DMS153 treated with DMSO at 0.1 percent for 48 hours (cell line): ENCODE results near the gene MAGI1.

ENCODE experiments used
- DNase-seq: peaks from one replicate; lab custom pipeline; 2025; ENCODE audit not compliant: unreplicated experiment; lab: John Stamatoyannopoulos, UW

The MAGI1 gene

DNA sequence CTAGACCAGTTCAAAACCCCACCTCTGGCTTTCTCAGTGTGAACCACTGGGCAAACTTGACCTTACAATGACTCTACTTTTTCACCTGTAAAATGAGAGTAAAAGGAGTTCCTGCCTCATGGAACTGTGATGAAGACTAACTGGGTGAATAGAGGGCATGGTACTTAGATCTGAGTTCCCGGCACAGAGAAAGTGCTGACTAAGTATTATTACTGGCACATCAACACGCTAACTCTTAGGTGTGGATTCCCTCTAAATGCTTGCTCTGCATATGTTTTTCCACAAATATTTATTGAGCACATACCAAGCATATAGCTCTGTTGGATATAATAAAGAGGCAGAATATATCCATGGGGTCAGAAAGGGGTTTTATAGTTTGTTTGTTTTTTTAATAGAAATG is 437.8 kb downstream of the MAGI1 start:
- DNase-seq: no peak

DNA sequence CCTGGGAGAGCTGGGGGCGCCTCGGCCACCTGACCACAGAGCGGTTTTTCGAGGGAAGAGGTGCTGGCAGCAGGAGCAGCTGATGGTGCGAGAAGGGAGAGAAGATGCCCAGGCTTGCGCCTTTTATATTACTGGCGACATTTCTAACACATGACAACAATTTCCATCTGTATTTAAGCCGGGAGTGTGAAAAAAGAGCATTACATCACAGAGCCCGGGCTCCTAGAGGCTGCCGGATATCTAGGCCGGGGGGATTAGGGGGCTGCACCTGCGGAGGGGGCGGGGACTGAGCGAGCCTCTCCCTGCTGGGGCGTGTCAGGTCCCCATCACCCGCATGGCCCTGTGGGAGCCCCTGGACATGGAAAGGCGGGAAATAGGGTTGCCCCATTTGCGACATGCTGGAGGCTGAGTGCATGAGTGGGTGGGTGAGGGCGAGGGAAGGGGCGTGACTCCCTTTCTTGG is 440.7 kb downstream of the MAGI1 start:
- DNase-seq: no peak

DNA sequence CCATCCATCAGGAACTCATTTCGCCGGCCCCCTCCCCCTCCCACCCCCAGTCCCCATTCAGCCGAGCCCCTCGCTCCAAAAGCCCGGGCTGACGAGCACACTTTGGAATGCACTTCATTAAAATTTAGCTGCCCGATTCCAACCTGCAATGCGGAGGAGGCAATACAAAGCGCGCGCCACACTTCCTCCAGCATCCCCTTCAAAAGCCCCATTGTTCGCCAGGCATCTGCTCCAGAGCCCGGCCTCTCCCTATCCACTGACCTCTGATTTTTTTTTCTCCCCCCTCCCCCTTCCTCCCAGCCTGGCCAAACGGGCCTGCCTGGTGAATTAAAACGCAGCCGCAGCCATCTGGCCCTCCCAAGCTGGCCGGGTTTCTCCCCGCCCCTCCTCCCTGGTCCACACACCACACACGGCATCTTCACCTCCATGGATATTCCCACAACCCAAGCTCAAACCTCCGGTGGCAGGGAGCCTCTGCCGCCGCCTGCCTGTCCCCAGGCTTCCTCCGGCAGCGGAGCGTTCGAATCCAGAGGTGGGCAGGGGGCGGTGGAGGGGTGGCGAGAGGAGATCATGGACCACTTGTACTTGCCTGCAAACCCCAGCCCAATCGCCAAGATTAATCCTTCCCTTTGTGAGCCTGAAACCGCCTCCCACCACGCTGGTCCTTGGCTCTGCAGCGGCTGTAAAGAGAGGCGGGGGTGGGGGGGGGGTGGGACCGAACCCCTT is 441.3 kb downstream of the MAGI1 start:
- DNase-seq: peak; percentile 18

DNA sequence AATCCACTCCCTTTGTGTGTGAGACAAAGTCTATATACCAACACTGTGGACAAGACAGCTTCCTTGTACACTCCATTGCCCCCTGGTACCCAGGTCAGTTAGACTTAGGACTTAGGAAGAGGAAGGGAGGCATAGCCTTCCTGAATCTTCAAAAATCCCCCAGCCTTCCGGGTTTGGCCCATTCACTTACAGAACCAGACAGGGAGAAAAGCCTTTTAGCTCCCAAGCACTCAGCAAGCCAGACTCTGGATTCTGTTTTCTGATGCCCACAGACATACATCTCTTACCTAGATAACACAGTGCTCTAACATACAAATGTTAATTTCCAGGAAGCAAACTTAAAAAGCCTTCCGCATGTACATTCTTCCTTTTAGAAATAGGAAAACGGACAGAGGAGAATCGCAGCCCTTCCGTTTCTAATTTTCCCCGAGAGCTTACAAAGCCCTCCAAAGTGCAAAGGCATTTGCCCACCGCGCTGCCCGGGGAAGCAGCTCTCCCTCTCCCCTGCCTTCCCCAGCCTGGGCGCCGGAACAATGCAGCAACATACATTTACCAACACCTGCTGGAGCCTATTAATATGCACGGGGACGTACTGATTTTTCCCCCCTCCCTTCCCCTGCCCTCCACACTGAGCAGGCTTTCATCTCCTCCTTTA is 442.0 kb downstream of the MAGI1 start:
- no peak for DNase-seq

DNA sequence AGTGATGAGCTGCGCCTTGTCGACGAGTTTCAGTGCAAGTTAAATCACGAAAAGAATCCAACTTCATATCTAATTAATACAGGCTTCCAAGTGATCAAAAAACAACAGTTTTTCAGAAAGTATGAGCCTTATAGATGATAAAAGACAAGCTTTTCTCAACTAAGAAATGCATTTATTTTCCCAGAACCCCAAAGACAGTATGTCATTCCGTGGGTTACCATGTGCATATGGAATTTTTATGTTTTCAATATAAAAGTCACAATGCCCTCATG is 442.8 kb downstream of the MAGI1 start:
- DNase-seq: no peak

DNA sequence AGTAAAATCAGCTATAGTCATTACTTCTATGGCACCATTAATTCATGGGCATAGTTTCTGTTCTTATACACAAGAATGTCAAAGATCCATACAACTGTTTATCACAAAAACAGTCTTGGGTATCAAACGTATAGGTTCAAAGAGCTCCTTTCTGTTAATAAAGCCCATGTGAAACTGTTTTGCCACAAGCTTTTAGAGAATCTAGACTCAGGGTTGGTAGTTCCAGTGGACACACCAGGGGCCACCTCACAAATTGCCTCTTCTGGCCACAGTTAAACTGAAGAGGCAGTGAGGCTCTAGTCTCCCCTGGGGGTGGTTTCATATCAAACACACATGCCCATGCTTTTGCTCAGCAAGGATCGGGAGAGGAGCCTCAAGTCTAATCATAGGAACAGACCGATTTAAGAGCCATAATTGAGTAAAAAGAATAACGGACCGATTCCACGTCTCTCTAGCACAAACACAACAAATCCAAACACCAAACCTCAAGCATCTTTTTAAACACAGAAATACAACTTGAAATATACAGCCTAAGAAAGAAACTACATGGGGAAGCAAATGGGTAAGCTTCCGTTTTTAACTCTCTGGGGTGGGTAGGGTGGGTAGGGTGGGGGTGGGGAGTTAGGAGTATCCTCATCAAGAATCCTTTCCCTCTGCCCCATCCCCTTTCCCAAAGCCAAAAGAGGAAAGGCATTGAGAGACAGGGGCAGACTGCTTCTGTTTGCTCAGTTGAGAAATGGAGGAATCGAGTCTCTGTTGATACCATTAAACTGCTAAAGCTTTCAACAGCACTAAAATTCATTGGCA is 443.3 kb downstream of the MAGI1 start:
- DNase-seq: no peak

DNA sequence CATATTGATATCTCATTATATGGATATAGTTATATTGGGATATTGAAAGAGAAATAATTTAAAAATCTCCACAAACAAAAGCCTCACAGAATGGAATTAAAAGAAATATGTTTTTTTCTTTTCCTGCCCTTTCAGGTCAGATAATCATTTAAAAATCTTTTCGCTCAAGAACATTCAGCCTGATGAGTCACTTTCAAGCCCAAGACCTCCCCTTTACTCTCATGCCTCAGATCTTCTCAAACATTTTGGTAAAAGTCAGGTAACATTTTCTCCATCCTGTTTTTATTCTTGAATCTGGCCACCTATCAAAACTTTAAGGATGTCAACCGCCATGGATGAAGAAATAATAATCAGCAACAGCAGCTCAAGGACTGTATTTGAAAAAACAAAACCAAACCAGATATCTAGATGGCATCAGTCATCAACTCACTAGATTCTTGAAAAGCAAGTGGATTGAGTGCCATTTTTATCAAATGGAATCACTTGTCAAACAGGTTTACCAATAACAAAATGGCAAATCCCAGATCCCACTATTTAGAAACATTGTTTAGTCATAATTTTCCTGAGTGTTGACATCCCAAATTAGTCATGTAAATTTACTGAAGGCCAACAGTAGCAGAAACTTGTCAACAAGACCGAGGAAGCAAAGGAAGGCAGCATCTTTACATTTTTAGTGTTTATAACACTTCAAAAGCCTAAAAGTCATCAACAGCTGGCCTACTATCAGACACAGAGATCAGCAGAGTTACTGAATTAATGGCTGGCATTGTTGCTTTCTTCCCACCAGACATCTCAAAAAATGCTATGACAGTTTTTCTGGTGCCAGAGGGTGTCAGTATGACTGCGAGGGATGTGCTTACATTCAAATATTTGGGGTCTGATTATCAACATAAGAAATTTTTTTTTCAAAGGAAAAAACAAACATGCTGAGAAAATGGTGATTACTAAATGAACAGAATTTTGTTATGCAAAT is 444.7 kb downstream of the MAGI1 start:
- no peak for DNase-seq

DNA sequence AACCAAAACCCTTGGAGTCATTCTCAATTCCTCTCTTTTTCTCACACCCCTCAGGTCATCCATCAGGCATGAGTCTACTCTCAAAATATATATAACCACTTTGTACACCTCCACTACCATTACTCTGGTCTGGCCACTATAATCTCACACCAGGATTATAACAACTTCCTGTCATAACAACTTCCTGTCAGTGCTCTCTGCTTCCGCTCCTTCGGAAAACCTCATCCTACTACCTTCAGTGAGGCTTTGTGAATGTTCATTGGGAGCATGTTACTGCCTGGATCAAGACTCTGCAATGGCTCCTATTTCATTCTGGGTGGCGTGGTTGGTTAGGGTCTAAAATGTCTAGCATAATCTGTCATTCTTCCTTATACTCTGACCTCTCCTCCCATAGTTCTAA is 447.4 kb downstream of the MAGI1 start:
- no peak for DNase-seq

DNA sequence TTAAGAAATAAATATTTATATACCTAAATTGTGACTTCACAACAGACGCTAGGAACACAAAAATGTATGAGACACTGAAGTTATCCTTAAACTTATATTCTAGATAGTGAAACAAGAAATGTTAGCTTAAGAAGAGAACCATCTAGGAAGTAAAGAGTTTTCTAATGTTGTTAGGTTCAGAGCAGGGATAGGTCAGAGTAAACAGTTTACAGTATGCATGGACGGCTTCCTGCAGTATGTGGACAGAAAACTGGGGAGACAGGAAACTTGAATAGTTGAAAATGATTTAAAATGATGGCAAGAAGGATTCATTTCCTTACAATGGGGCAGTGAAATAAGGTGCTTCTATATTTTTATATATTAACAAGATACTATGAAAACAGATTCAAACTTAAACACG is 449.8 kb downstream of the MAGI1 start:
- DNase-seq: no peak

DNA sequence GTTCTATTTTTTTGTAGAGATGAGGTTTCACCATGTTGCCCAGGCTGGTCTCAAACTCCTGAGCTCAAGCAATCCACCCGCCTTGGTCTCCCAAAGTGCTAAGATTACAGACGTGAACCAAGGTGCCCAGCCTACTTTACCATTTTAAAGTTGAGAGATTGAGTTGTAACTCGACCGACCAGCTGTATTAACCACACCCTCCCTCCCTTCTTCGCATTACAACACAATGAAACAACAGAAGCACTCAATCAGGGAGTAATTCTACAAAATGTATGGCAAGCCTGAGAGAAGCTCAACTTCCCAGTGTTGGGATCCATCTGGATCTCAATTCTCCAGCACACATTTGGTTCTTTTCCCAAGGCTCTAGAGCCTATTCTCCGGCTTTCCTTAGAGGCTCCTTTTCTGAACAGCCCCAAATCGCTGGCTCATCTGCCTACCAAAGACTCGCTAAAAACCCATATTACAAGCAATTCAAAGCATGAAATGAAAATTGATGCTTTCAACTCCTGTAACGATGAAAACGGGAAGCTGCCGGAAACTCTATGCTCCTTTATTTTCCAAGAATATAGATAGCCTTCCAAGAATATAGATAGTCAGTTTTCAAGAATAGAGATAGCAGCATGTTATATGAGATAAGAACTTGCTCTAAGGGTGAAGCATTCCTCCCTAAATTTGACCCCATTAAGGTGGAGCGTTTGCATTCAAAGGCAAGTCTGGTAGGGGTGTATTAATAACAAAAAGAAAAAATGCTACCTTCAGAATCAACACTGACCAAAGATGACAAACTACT is 450.9 kb downstream of the MAGI1 start:
- no peak for DNase-seq

DNA sequence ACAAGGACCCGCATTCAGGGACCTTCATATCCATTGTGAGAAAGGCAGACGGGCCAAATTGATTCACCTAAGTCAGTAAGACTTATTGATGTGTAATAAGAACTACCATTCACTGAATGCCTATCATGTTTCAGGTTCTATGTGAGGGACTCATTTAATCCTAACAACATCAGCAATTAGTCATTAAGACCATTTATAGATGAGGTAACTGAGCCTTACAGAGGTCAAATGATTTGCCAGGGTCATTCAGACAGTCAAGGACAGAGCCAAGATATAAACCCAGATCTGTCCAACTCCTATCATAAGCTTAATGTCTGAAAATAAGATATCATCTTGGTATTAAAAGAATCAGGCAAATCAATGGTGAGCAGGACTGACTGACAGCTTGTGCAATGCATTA is 453.8 kb downstream of the MAGI1 start:
- DNase-seq: no peak

DNA sequence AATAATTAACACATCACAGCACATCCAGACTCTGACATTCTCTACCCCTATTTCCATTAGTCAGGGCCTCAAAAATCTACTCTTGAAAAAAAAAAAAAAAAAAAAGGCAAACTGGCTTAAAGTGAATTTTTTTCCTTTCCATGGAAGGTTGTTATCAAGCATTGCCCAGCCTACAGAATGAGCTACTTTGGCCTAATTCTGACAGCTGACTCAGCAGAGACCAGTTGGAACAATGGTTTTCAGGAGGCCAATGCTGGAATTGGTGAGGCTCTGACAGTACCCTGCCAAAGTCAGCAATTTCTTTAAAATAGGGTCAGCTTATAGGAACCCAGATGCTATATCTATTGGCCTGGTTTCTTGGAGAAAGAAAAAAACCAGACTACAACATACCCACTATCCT is 454.7 kb downstream of the MAGI1 start:
- no peak for DNase-seq

DNA sequence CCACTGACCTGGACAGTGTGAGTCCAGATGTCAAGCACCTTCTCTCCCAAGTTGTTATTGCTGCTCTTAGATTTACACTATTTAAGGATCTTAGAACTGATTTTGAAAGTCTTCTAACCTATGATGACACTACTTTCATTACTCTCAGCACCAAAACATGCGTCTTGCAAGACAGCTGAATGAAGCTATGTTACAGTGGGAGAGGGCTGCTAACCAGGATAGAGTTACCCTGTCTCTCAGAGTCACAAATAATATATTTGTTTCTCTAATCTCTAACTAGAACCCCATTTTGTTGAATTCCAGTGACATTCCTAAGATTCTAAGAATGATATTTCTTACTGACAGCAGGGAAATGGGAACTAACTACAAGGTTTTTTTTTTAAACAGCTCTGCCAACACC is 455.5 kb downstream of the MAGI1 start:
- DNase-seq: no peak

DNA sequence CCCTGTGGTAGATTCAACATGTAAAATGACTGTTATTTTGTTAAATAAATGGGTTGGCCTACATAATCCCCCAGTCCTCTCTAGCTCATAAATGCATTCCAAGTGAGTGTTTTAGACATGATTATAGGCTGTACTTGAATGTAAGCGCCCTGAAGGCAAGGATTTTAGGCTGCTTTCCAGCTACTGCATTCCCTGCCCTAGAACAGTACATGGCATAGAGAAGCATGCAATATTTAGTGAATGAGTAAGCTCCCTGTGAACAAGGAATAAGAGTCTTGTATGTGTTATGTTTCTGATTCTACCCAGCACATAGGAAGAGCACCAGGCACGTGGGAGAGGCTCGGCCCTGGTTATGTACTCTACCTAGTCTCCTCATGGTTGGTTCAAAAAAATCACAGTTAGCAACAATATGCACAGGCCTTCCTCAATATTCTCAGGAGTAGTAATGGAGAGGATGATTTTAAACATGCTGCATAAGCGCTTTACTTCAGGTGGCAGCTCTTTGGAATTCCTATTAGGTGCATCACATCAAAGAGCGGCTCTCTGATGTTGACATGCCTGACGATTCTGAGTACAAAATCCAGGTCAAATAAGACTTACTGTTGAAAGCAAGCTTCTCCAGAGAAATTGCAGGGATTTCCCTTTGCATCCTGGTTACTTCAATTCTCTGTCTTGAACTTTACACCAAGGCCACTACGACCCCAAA is 456.6 kb downstream of the MAGI1 start:
- no peak for DNase-seq

DNA sequence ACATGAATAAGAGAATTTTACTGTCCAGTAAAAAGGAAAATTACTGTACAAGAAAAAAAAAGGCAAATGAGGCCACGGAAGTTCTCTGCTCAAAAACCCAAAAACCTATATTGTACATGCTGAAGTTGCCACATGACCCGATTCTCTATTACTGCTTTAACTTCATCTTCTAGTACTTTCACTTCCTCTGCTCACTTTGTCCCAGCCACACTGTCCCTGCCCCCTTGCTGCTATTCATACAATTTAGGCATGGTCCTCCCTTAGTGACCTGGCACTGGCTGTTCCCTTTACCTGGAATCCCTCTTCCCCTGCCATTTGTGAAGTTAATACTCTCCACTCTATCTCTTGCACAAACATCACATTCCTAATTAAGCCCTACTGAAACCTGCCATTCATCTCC is 457.4 kb downstream of the MAGI1 start:
- DNase-seq: no peak

DNA sequence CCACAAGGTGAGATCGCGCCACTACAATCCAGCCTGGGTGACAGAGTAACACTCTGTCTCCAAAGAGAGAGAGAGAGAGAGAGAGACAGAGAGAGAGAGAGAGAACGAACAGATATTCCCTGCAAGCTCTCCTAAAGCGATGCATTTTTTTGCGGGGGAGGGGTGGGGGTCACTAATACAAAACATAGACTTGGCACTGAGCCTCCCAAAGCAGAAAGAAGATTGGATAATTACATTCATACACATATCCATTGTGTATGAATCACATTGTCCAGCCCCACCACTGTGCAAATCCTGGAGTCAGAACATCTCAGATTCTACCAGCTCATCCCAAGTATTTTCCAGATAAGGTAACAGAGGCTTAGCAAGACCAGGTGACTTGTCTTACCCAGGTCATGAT is 459.9 kb downstream of the MAGI1 start:
- DNase-seq: no peak

DNA sequence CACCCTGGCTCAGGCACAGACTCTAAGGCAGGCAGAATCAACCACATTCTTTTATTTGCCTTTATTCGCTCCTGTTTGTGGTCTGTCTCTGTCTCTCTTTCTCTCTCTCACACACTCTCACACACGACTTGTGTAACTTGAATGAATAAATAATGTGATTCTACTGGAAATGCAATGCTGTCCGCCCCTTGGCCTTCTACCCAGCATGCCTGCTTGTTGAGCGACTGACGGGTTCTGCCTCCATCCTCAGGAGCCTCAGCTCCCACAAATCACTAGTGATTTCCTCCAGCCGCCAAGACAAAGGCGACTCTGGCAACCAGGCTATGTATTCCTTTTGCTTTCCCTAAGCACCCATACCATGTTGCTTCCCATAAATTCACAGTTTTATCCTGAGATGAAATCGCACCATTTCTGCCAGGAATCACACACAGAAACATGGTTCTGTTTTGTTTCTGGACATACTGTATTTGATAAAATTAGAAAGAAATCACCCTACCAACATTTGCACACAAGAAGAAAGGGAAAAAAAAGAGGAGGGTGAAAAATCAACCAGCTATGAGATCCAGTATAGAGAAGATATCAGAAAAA is 460.8 kb downstream of the MAGI1 start:
- DNase-seq: no peak

DNA sequence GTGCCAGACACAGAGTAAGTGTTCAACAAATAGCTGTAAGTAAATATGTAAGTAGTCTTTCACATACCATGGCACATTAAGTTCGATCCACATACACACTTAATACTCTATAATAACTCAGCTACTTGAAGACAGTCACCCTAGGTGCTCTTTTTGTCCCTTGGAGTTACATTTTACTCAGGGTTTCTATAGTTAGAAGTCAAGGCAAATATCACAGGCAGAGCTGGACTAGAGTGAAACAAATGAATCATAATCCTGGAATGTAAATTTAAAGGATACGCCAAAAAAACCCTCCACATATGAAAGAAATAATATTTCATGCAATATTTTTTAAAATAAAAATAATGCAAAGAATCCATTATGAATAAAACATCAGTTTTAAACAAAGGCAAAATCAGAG is 461.8 kb downstream of the MAGI1 start:
- DNase-seq: no peak

DNA sequence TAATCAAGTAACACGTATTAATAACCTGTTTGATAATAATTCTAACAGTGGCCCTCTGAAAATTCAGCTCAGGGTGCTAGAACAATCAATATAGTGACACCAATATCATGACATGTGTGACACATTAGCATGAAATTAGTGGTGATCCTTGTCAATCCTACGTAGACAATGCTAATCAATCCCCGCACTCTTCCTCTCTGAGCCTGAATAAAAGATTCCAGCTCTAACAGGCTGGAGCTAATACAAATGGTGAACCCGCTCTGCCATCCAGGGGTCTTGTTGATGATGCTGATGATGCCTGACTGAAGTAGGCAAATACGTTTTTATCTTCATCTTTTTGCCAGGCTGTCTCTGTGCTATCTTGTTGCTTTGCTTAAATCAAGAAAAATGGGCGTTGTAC is 462.5 kb downstream of the MAGI1 start:
- no peak for DNase-seq
